ENCODE results near the gene STOML3.

The STOML3 gene, protein sequence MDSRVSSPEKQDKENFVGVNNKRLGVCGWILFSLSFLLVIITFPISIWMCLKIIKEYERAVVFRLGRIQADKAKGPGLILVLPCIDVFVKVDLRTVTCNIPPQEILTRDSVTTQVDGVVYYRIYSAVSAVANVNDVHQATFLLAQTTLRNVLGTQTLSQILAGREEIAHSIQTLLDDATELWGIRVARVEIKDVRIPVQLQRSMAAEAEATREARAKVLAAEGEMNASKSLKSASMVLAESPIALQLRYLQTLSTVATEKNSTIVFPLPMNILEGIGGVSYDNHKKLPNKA

DNA sequence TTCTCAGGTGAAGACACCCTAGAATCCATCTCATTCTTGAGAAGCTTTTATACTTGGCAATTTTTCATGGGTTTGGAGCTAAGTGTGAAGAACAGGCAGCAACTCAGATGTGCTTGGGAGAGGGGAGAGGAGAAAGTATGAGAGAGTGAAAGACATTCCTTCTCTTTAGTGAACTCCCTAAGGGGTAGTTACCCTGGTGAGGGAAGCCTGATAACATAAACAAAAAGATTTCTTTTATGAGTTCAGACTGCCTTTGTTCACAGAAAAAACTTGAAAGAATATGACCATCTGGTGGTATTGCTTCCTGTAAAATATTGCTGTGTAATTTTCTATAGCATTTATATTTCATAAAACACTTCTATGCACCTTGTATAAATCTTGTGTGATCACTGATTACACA lies at the start of gene STOML3:
STOML3 (minus strand) TSS at position 139 of the 400 bp plus-strand sequence; CDS start at position 29, 110 bp downstream.
- POLR2A ChIA-PET (ENCODE audit: low non-redundant PET), result no interaction called here
- CTCF ChIA-PET, result no interaction called here

DNA sequence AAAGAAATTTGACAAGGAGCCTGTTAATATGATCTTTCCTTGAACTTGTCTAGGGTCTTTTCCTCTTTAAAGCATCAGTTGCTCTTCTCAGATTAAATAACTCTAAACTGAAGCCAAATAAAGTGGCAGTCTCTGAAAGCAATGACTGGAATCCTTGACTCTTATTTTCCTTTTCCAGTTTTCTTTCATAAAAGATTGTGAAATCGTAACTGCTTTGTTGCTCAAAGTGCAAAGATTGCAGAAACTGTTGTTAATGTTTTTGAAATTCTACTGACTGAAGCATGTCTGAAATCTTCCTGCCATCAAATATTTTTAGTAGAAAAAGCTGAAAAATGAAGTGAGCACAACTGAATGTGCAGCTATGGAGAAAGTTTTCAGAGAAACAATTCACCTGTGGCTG lies 49.6 kb upstream of the STOML3 start:
- no peak for DNase-seq (ENCODE audit: low spot score)
- H3K27ac ChIP-seq, result no peak overlapping the region
- TF ChIP-seq, protein P1, sequence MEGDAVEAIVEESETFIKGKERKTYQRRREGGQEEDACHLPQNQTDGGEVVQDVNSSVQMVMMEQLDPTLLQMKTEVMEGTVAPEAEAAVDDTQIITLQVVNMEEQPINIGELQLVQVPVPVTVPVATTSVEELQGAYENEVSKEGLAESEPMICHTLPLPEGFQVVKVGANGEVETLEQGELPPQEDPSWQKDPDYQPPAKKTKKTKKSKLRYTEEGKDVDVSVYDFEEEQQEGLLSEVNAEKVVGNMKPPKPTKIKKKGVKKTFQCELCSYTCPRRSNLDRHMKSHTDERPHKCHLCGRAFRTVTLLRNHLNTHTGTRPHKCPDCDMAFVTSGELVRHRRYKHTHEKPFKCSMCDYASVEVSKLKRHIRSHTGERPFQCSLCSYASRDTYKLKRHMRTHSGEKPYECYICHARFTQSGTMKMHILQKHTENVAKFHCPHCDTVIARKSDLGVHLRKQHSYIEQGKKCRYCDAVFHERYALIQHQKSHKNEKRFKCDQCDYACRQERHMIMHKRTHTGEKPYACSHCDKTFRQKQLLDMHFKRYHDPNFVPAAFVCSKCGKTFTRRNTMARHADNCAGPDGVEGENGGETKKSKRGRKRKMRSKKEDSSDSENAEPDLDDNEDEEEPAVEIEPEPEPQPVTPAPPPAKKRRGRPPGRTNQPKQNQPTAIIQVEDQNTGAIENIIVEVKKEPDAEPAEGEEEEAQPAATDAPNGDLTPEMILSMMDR (conservative IDR thresholded peaks at IDR 0.05; ENCODE audit: low read depth), result no peak
- CTCF ChIA-PET, result no interaction called here
- POLR2A ChIA-PET (ENCODE audit: low non-redundant PET), result no interaction called here

More for the DNA sequence above, at the start of gene STOML3:
- TF ChIP-seq, protein P1 (conservative IDR thresholded peaks at IDR 0.05; ENCODE audit: low read depth), result no peak
- H3K27ac ChIP-seq, result no peak within 1 kb of the TSS
- no peak for DNase-seq (ENCODE audit: low spot score)

DNA sequence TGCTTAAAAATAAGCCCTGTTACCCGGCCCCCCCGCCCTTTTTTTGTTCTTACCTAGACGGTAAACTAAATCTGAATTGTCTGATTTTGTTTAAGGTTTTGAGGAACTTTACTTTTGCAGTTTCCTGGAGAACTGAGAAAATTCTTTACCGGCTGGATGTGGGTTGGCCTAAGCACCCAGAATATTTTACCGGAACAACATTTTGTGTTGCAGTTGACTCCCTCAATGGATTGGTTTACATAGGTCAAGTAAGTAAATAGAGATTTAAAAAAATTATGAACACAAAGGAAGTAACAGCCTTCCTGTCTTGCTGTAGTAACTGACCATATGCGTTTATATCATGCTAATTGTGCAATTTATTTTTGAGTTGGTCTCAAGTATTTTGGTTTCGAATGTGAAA lies 48.4 kb upstream of the STOML3 start:
- ChIA-PET POLR2A (ENCODE audit: low non-redundant PET) (no interaction called here), CTCF (no interaction called here)
- DNase-seq (ENCODE audit: low spot score), result no peak
- peak overlapping the region; percentile 83 for H3K27ac ChIP-seq
- TF ChIP-seq, protein P1 (conservative IDR thresholded peaks at IDR 0.05; ENCODE audit: low read depth), result no peak

DNA sequence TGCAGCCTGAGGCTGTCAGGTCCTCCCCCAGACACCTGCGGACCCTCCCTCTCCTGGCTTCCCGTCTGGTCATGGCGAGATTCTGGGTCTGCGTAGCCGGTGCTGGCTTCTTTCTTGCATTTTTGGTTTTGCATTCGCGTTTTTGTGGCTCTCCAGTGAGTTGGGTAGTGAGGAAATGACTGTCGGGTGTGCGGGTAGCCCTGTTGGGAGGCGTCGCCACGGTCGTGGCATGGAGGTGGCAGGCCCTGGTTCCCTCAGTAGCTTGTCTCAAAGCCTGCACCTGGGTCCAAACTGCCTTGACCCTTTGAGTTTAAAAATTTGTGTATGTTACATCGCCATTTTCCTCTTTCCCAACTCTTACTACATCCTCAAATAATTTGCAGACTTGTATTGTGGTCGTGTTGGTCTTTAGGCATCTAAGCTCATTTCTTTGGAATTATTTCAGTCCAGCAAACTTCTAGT lies 48.0 kb upstream of the STOML3 start:
- POLR2A ChIA-PET (ENCODE audit: low non-redundant PET), result no interaction called here
- CTCF ChIA-PET, result no interaction called here
- DNase-seq (ENCODE audit: low spot score), result no peak

DNA sequence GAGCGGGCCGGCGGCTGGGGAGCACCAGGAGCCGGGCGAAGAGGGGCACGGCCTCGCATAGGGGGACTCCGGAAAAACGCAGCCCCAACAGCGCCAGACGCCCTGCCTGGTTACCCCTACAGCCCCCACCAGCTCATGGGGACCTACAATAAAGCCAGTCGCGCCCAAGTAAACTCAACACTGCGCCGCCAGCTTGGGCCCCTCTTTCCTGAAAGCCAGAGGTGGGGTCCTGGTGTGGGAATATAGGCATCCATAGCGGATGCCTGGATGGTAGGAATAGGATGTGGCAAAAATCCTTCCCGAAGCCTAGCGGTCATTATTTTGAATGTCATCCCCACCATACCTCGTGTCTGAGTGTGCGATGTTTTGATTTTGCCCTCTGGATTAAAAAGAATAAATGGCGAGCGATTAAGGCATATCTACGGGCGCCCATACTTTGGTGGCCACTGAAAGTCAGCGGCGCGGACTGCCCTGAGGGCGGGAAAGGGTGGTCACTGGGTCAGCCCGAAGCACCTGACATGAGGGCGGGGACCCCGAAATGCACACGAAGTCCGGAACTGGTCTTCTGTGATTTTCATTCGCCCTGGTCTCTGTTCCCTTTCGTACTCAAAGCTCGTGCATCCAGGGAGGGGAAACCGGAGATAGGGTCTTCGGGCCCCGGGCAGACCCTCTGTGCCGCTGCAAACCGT lies 47.4 kb upstream of the STOML3 start, which contains the start of the genes NHLRC3 and PROSER1:
NHLRC3 (plus strand) TSS at position 577 of the 689 bp plus-strand sequence. CDS start 184 bp downstream, outside the sequence.
PROSER1 (minus strand) TSS at position 210 of the 689 bp plus-strand sequence. CDS start 847 bp downstream, outside the sequence.
- ChIA-PET CTCF (interaction anchor here (0.8 kb wide), 1 partner anchor 232 kb away, joined by 3 read pairs; no protein-coding TSS in a partner anchor), POLR2A (ENCODE audit: low non-redundant PET) (no interaction called here)
- peak; percentile 69 for DNase-seq (ENCODE audit: low spot score)
- TF ChIP-seq, protein P1 (conservative IDR thresholded peaks at IDR 0.05; ENCODE audit: low read depth), result no peak
- peak within 1 kb of the TSS; percentile 83 for H3K27ac ChIP-seq

More for the DNA sequence above, 48.0 kb upstream of the STOML3 start:
- TF ChIP-seq, protein P1 (conservative IDR thresholded peaks at IDR 0.05; ENCODE audit: low read depth), result no peak
- peak overlapping the region; percentile 83 for H3K27ac ChIP-seq

DNA sequence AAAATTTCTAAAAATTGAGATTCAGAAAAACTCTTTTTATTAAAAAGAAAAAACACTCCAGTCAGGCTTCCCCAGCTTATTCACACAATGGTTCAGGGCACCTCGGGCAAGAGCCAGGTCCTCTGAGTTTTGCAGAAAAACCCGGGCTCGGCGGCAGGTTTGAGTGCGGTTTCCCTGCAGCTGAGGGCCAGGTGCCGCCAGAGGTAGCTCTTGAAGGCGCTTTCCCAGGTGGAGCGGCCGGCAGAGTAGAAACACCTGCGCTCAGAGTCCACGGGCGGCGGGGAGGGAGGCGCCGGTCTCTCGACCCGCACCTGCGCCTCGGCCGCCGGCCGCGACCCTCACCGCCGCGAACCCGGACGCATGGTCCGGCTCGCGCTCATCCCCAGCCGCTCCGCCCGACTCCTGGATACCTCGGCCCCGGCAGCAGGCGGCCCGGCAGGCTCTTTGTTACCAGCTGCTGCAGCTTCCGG lies 46.8 kb upstream of the STOML3 start:
- TF ChIP-seq, protein P1 (conservative IDR thresholded peaks at IDR 0.05; ENCODE audit: low read depth), result no peak
- H3K27ac ChIP-seq, result peak overlapping the region; percentile 83
- ChIA-PET CTCF (interaction anchor here (0.5 to 0.8 kb wide), 3 partner anchors 55 to 237 kb away, joined by 3 read pairs; no protein-coding TSS in a partner anchor), POLR2A (ENCODE audit: low non-redundant PET) (no interaction called here)
- DNase-seq (ENCODE audit: low spot score), result peak; percentile 5

All from RWPE1 (cell line).